ENCODE measurements around the gene EML3. TPM values are rescaled to one million over a fixed set of nuclear protein-coding genes. Genes with fewer than 3 reads are reported as not detected.

EML3 gene
- total and polyA plus RNA-seq, 2 of the 8 experiments (the other 6 are each of a cell fraction or from before 2014, with no cell fraction given), result 19.2 to 29.9 TPM

- Histone ChIP-seq H3K18ac (ENCODE audit: extremely low read depth, low read length) (no peak overlapping the region), H3K4ac (replicated peaks; ENCODE audit: insufficient read length, low read depth, low read length) (no peak overlapping the region), H3K56ac (replicated peaks; ENCODE audit: insufficient read length, low read depth, low read length) (no peak overlapping the region), H4K5ac (ENCODE audit: insufficient read length, low read depth, low read length) (no peak overlapping the region), H2AK5ac (ENCODE audit: low read depth, low read length) (no peak overlapping the region), H2BK120ac (replicated peaks; ENCODE audit: low read depth, low read length) (no peak overlapping the region), H4K91ac (replicated peaks; ENCODE audit: insufficient read length, low read length) (no peak overlapping the region), H4K20me1 (replicated peaks in 1 of 2; ENCODE audit: control insufficient read depth in 1 of 2, insufficient read depth in 2 of 2, low read length in 2 of 2) (peaks cover 0 to 4% of the 10 kb centered on the region in 2 experiments), H3K4me2 (ENCODE audit: insufficient read depth in 1 of 2, low read depth in 2 of 2, low read length in 2 of 2) (no peak overlapping the region), H3K79me2 (ENCODE audit: control insufficient read depth in 1 of 2, insufficient read depth in 2 of 2, low read length in 2 of 2) (peaks cover 3 to 11% of the 10 kb centered on the region in 2 experiments), H3K9me3 (ENCODE audit: insufficient read depth in 2 of 2, low read depth in 1 of 2, low read length in 1 of 2) (no peaks in the 10 kb centered on the region), H3K23me2 (ENCODE audit: low read depth, low read length) (peaks cover 3% of the 10 kb centered on the region), H2BK12ac (ENCODE audit: low read depth, low read length) (no peak overlapping the region), H4K8ac (ENCODE audit: extremely low read depth, insufficient read depth, low read length) (no peak overlapping the region), H3K27me3 (replicated peaks in 1 of 4; ENCODE audit: control insufficient read depth in 3 of 4, extremely low read depth in 1 of 4, insufficient read depth in 3 of 4, low read length in 3 of 4) (no peaks in the 10 kb centered on the region), H3K36me3 (ENCODE audit: control insufficient read depth in 2 of 4, insufficient read depth in 4 of 4, low read length in 3 of 4) (peaks cover 0 to 5% (median 2%) of the 10 kb centered on the region in 4 experiments; a peak in 2 of 8 replicates), H3K23ac (ENCODE audit: insufficient read length) (no peak overlapping the region), H3K27ac (ENCODE audit: low read depth, low read length) (no peak overlapping the region), H3K4me3 (ENCODE audit: extremely low read depth in 1 of 4, insufficient read depth in 2 of 4, low read depth in 3 of 4, low read length in 4 of 4) (no peak overlapping the region), H2BK20ac (ENCODE audit: low read length) (no peak overlapping the region), H3K14ac (ENCODE audit: insufficient read length) (no peak overlapping the region), H2AFZ (ENCODE audit: low read length) (no peak overlapping the region), H3K4me1 (replicated peaks in 1 of 4; ENCODE audit: control insufficient read depth in 3 of 4, insufficient read depth in 4 of 4, low read length in 3 of 4) (no peaks in the 10 kb centered on the region), H3K9ac (replicated peaks in 1 of 4; ENCODE audit: extremely low read depth in 1 of 4, low read depth in 3 of 4, low read length in 3 of 4) (no peak overlapping the region), H2BK15ac (ENCODE audit: low read length) (no peak overlapping the region), H2BK5ac (ENCODE audit: low read depth, low read length) (no peak overlapping the region), H3K79me1 (ENCODE audit: low read depth, low read length) (no peaks in the 10 kb centered on the region)
- FAIRE-seq (no peak), DNase-seq (ENCODE audit: low read depth in 1 of 2, low spot score in 2 of 2) (no peak)
- WGBS, 2 experiments (ENCODE audit: extremely low coverage in 1 of 2, insufficient coverage in 1 of 2, insufficient read length in 1 of 2, insufficient replicate concordance in 2 of 2, low coverage in 1 of 2, low lambda C conversion rate in 2 of 2, missing lambda C conversion rate in 1 of 2), result 90% methylated on average over 5 of the region's 5 CpGs; no CpG with 5 or more reads in 1 of the 2 experiments
- ChIA-PET POLR2A (ENCODE audit: partially characterized antibody) (interaction anchor here (0.9 to 50.4 kb wide), 10 partner anchors 10 to 217 kb away, joined by 3 to 2041 read pairs (median 3); partner anchors contain the start of genes BSCL2, C11orf98, CSKMT and GANAB), CTCF (ENCODE audit: partially characterized antibody) (interaction anchor here (1.1 to 2.0 kb wide), 2 partner anchors 24 to 232 kb away, joined by 4 read pairs; no protein-coding TSS in a partner anchor)
- TF ChIP-seq BRCA1 (IDR thresholded peaks at IDR 0.05; ENCODE audit: low read depth, low read length), result no peak
- no peak for TF ChIP-seq CEBPB (IDR thresholded peaks at IDR 0.05; ENCODE audit: low read depth, low read length)
- no peak for TF ChIP-seq KDM5A (IDR thresholded peaks at IDR 0.05; ENCODE audit: low read length)
- TF ChIP-seq MAFK (IDR thresholded peaks at IDR 0.05; ENCODE audit: low read depth, low read length), result no peak
- TF ChIP-seq CTBP2 (IDR thresholded peaks at IDR 0.05; ENCODE audit: borderline replicate concordance, insufficient read depth, insufficient read length, low read length), result no peak
- TF ChIP-seq RNF2 (IDR thresholded peaks at IDR 0.05; ENCODE audit: borderline replicate concordance, low read depth, low read length, missing control alignments, poor library complexity, severe bottlenecking), result no peak
- TF ChIP-seq ATF3 (IDR thresholded peaks at IDR 0.05; ENCODE audit: insufficient read depth, low read depth, low read length), result no peak
- TF ChIP-seq SRF (IDR thresholded peaks at IDR 0.05; ENCODE audit: low read depth, low read length), result no peak
- no peak for TF ChIP-seq SUZ12 (IDR thresholded peaks at IDR 0.05; ENCODE audit: low read length)
- no peak for TF ChIP-seq CREB1 (IDR thresholded peaks at IDR 0.05)
- no peak for TF ChIP-seq EZH2 (IDR thresholded peaks at IDR 0.05; ENCODE audit: low read depth, low read length, severe bottlenecking)
- TF ChIP-seq KDM4A (IDR thresholded peaks at IDR 0.05; ENCODE audit: low read depth, low read length, severe bottlenecking), result no peak
These were observed 44.3 kb upstream of the EML3 start for GRCh38 chr11:62656796-62657429.
